HepG2 (cell line): ENCODE data around the gene JPH3. TPM values are rescaled to one million over a fixed set of nuclear protein-coding genes. Genes with fewer than 3 reads are reported as not detected.

Source experiments
- AFF4 ChIP-seq: sonication (generic); formaldehyde crosslinking; IDR thresholded peaks from 2 replicates; pipeline ENCODE4 v1.4.0; 2020; ENCODE audit warnings: missing genetic modification reagents
- ATAD3A ChIP-seq: sonication (generic); formaldehyde crosslinking; IDR thresholded peaks from 2 replicates; pipeline ENCODE4 v1.4.0; 2020; ENCODE audit warnings: missing genetic modification reagents
- CCAR2 ChIP-seq: fragments of 200-400 bp; formaldehyde crosslinking; optimal IDR thresholded peaks from 2 replicates; pipeline ENCODE3; 2018; ENCODE audit warnings: low read depth, mild to moderate bottlenecking, low read length, moderate library complexity
- FOXC1 ChIP-seq: sonication (generic); formaldehyde crosslinking; IDR thresholded peaks from 2 replicates; pipeline ENCODE4 v1.8.0; 2022; ENCODE audit warnings: mild to moderate bottlenecking, missing genetic modification reagents, borderline replicate concordance
- HNF1B ChIP-seq: sonication (generic); formaldehyde crosslinking; IDR thresholded peaks from 2 replicates; pipeline ENCODE4 v1.5.1; 2020; ENCODE audit warnings: mild to moderate bottlenecking, moderate library complexity, missing genetic modification reagents
- MAFF ChIP-seq: IDR thresholded peaks from 2 replicates; pipeline ENCODE4 v1.6.1; 2011; ENCODE audit warnings: low read depth, low read length, improper control_type of control experiment
- MATR3 ChIP-seq: sonication (generic); formaldehyde crosslinking; IDR thresholded peaks from 2 replicates; pipeline ENCODE4 v1.4.0; 2020; ENCODE audit warnings: missing genetic modification reagents
- NFIC ChIP-seq: IDR thresholded peaks from 2 replicates; pipeline ENCODE4 v1.6.1; 2012; ENCODE audit warnings: mild to moderate bottlenecking, low read length, inconsistent platforms
- PTBP1 ChIP-seq: fragments of 200-400 bp; formaldehyde crosslinking; IDR thresholded peaks from 2 replicates; pipeline ENCODE4 v1.6.1; 2018; ENCODE audit warnings: low read length, low read depth; ENCODE audit not compliant: poor library complexity, severe bottlenecking
- RAD21 ChIP-seq: fragments of 450-650 bp; formaldehyde crosslinking; IDR thresholded peaks from 2 replicates; pipeline ENCODE4 v1.5.0; 2020; ENCODE audit warnings: mild to moderate bottlenecking
- TBP ChIP-seq: sonication (generic); formaldehyde crosslinking; IDR thresholded peaks from 2 replicates; pipeline ENCODE4 v1.5.0; 2020; ENCODE audit warnings: missing genetic modification reagents
- ZGPAT ChIP-seq: IDR thresholded peaks from 2 replicates; pipeline ENCODE4 v1.6.1; 2016; ENCODE audit warnings: mild to moderate bottlenecking
- ZNF468 ChIP-seq: sonication (generic); formaldehyde crosslinking; IDR thresholded peaks from 2 replicates; pipeline ENCODE4 v1.8.0; 2022; ENCODE audit warnings: mild to moderate bottlenecking, moderate library complexity, missing genetic modification reagents
- ZNF839 ChIP-seq: sonication (generic); formaldehyde crosslinking; IDR thresholded peaks from 2 replicates; pipeline ENCODE4 v1.4.0; 2020; ENCODE audit warnings: missing genetic modification reagents, mild to moderate bottlenecking, borderline replicate concordance
- polyA plus RNA-seq, 8 experiments: library from polyadenylated mRNA; depleted of rRNA in 3 of 8; stranded (reverse) in 7 of 8; unstranded in 1 of 8; fragments of >200 nt; fragmentation: Illumina TruSeq in 4 of 8; extraction: Trizol in 4 of 8; gene quantifications; 2 replicates each; pipeline versions ENCODE4 v1.2.1 to v1.2.3, GENCODE V29; 2011 to 2016; ENCODE audit warnings: low read depth in 4 of 8, missing spikeins in 1 of 8, mixed read lengths in 1 of 8; ENCODE audit not compliant: insufficient read depth in 1 of 8
- total RNA-seq, 5 experiments: library from RNA; depleted of rRNA; stranded (reverse); fragments of >200 nt; fragmentation: Illumina TruSeq; extraction: Trizol; gene quantifications; 2 replicates each; pipeline ENCODE4 v1.2.3, GENCODE V29; 2016; ENCODE audit warnings: low read depth in 1 of 5
- TF ChIP-seq, protein P1 (sequence below): sonication (generic); formaldehyde crosslinking; IDR thresholded peaks from 2 replicates; pipeline ENCODE4 v1.4.0; 2020; ENCODE audit warnings: mild to moderate bottlenecking, missing genetic modification reagents, borderline replicate concordance
- TF ChIP-seq, protein P2 (sequence below): sonication (generic); formaldehyde crosslinking; IDR thresholded peaks from 2 replicates; pipeline ENCODE4 v1.4.0; 2020; ENCODE audit warnings: mild to moderate bottlenecking, low read depth, missing genetic modification reagents

JPH3 gene
- total and polyA plus RNA-seq, 2 of the 13 experiments (the other 11 are each of a cell fraction or from before 2014, with no cell fraction given): not detected

- TF ChIP-seq, protein P1, sequence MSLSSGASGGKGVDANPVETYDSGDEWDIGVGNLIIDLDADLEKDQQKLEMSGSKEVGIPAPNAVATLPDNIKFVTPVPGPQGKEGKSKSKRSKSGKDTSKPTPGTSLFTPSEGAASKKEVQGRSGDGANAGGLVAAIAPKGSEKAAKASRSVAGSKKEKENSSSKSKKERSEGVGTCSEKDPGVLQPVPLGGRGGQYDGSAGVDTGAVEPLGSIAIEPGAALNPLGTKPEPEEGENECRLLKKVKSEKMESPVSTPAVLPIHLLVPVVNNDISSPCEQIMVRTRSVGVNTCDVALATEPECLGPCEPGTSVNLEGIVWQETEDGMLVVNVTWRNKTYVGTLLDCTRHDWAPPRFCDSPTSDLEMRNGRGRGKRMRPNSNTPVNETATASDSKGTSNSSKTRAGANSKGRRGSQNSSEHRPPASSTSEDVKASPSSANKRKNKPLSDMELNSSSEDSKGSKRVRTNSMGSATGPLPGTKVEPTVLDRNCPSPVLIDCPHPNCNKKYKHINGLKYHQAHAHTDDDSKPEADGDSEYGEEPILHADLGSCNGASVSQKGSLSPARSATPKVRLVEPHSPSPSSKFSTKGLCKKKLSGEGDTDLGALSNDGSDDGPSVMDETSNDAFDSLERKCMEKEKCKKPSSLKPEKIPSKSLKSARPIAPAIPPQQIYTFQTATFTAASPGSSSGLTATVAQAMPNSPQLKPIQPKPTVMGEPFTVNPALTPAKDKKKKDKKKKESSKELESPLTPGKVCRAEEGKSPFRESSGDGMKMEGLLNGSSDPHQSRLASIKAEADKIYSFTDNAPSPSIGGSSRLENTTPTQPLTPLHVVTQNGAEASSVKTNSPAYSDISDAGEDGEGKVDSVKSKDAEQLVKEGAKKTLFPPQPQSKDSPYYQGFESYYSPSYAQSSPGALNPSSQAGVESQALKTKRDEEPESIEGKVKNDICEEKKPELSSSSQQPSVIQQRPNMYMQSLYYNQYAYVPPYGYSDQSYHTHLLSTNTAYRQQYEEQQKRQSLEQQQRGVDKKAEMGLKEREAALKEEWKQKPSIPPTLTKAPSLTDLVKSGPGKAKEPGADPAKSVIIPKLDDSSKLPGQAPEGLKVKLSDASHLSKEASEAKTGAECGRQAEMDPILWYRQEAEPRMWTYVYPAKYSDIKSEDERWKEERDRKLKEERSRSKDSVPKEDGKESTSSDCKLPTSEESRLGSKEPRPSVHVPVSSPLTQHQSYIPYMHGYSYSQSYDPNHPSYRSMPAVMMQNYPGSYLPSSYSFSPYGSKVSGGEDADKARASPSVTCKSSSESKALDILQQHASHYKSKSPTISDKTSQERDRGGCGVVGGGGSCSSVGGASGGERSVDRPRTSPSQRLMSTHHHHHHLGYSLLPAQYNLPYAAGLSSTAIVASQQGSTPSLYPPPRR (CRISPR knock-in tag): no peak
- TF ChIP-seq ATAD3A (CRISPR knock-in tag) (no peak), MAFF (no peak), MATR3 (CRISPR knock-in tag) (no peak), CCAR2 (no peak), RAD21 (CRISPR knock-in tag) (peak; percentile 84), FOXC1 (CRISPR knock-in tag) (no peak), NFIC (no peak), AFF4 (CRISPR knock-in tag) (no peak), ZNF839 (CRISPR knock-in tag) (peak; percentile 55; the same call in 1 of the 2 replicates), HNF1B (CRISPR knock-in tag) (no peak), ZNF468 (CRISPR knock-in tag) (no peak), TBP (no peak), PTBP1 (no peak), ZGPAT (CRISPR knock-in tag) (no peak)
- TF ChIP-seq, protein P2, sequence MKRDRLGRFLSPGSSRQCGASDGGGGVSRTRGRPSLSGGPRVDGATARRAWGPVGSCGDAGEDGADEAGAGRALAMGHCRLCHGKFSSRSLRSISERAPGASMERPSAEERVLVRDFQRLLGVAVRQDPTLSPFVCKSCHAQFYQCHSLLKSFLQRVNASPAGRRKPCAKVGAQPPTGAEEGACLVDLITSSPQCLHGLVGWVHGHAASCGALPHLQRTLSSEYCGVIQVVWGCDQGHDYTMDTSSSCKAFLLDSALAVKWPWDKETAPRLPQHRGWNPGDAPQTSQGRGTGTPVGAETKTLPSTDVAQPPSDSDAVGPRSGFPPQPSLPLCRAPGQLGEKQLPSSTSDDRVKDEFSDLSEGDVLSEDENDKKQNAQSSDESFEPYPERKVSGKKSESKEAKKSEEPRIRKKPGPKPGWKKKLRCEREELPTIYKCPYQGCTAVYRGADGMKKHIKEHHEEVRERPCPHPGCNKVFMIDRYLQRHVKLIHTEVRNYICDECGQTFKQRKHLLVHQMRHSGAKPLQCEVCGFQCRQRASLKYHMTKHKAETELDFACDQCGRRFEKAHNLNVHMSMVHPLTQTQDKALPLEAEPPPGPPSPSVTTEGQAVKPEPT: no peak
These were observed 33.3 kb downstream of the JPH3 start (continued) for GRCh38 chr16:87635541-87636049.
